Neuronal stem cell (in vitro differentiated cells): ENCODE results near the gene ZNF169.
"Not testable (repeated sequence)": the region's sequence is repeated elsewhere in the genome, so short reads cannot be mapped to it uniquely, and the experiment has no call there.

Source experiments
- DNase-seq: peaks from one replicate; pipeline ENCODE4 v3.0.0-alpha.2; 2013; ENCODE audit warnings: low spot score
- H2AFZ ChIP-seq: one replicate; pipeline ENCODE4 v1.6.1; 2013; ENCODE audit warnings: mild to moderate bottlenecking, low read length, inconsistent platforms
- H2AK5ac ChIP-seq: 2 replicates; pipeline ENCODE4 v1.6.1; 2013; ENCODE audit warnings: low read depth, mild to moderate bottlenecking, inconsistent platforms, low read length, moderate library complexity, mixed read lengths
- H2BK120ac ChIP-seq: 2 replicates; pipeline ENCODE4 v1.6.1; 2013; ENCODE audit warnings: low read depth, mild to moderate bottlenecking, inconsistent platforms, low read length, moderate library complexity, mixed read lengths
- H2BK12ac ChIP-seq: one replicate; pipeline ENCODE4 v1.6.1; 2013; ENCODE audit warnings: low read length, inconsistent platforms
- H2BK15ac ChIP-seq: 2 replicates; pipeline ENCODE4 v1.6.1; 2013; ENCODE audit warnings: mild to moderate bottlenecking, low read length, inconsistent platforms, mixed read lengths
- H2BK5ac ChIP-seq: one replicate; pipeline ENCODE4 v1.6.1; 2013; ENCODE audit warnings: inconsistent platforms, mild to moderate bottlenecking, low read length, moderate library complexity
- H3K14ac ChIP-seq: one replicate; pipeline ENCODE4 v1.6.1; 2013; ENCODE audit warnings: low read length, inconsistent platforms
- H3K18ac ChIP-seq: 2 replicates; pipeline ENCODE4 v1.6.1; 2013; ENCODE audit warnings: low read length, inconsistent platforms
- H3K23ac ChIP-seq: 2 replicates; pipeline ENCODE4 v1.6.1; 2013; ENCODE audit warnings: low read depth, mild to moderate bottlenecking, mixed read lengths, low read length, inconsistent platforms; ENCODE audit not compliant: poor library complexity
- H3K27ac ChIP-seq: replicated peaks from 3 replicates; pipeline ENCODE4 v1.5.1; 2013; ENCODE audit warnings: low read length, inconsistent platforms
- H3K27me3 ChIP-seq, 3 experiments: 2 replicates each; pipeline ENCODE4 v1.6.1; 2013; ENCODE audit warnings: low read length in 3 of 3, mild to moderate bottlenecking in 2 of 3, inconsistent platforms in 1 of 3, low read depth in 1 of 3, mixed read lengths in 1 of 3, moderate library complexity in 1 of 3; ENCODE audit not compliant: control insufficient read depth in 3 of 3, insufficient read depth in 3 of 3
- H3K36me3 ChIP-seq, 2 donors: replicated peaks in 1 of 2; 2 replicates each; pipeline ENCODE4 v1.6.1; 2013; ENCODE audit warnings: low read length in 2 of 2; ENCODE audit not compliant: control insufficient read depth in 2 of 2, insufficient read depth in 2 of 2
- H3K4ac ChIP-seq: 2 replicates; pipeline ENCODE4 v1.6.1; 2013; ENCODE audit warnings: inconsistent platforms, mild to moderate bottlenecking, low read length, moderate library complexity
- H3K4me1 ChIP-seq, 2 donors: 1 replicate in 1 of 2; 2 replicates in 1 of 2; pipeline ENCODE4 v1.6.1; 2013; ENCODE audit warnings: low read length in 2 of 2, low read depth in 1 of 2; ENCODE audit not compliant: control insufficient read depth in 2 of 2, insufficient read depth in 1 of 2
- H3K4me2 ChIP-seq: one replicate; pipeline ENCODE4 v1.6.1; 2013; ENCODE audit warnings: mild to moderate bottlenecking, low read length, inconsistent platforms; ENCODE audit not compliant: insufficient read depth, poor library complexity, severe bottlenecking
- H3K4me3 ChIP-seq, 2 donors: 2 replicates each; pipeline ENCODE4 v1.5.1; 2013; ENCODE audit warnings: low read length in 2 of 2, mild to moderate bottlenecking in 2 of 2, inconsistent platforms in 1 of 2, moderate library complexity in 1 of 2
- H3K79me1 ChIP-seq: one replicate; pipeline ENCODE4 v1.6.1; 2013; ENCODE audit warnings: low read depth, mild to moderate bottlenecking, inconsistent platforms, low read length, moderate library complexity
- H3K9ac ChIP-seq: one replicate; pipeline ENCODE4 v1.6.1; 2013; ENCODE audit warnings: mild to moderate bottlenecking, low read depth, low read length, inconsistent platforms; ENCODE audit not compliant: poor library complexity
- H3K9me3 ChIP-seq, 2 donors: replicated peaks in 1 of 2; 2 replicates each; pipeline versions ENCODE3 to v1.6.1; 2013; ENCODE audit warnings: low read length in 2 of 2, mild to moderate bottlenecking in 2 of 2, inconsistent platforms in 1 of 2, low read depth in 1 of 2, mixed read lengths in 1 of 2, moderate library complexity in 1 of 2; ENCODE audit not compliant: control insufficient read depth in 2 of 2, insufficient read depth in 1 of 2
- H4K8ac ChIP-seq: one replicate; pipeline ENCODE4 v1.6.1; 2013; ENCODE audit warnings: low read depth, mild to moderate bottlenecking, inconsistent platforms, low read length, moderate library complexity
- H4K91ac ChIP-seq: one replicate; pipeline ENCODE4 v1.6.1; 2013; ENCODE audit warnings: low read length, low read depth, mild to moderate bottlenecking, inconsistent platforms; ENCODE audit not compliant: poor library complexity
- WGBS, 2 donors: extraction: QIAGEN DNeasy Blood & Tissue Kit; methylation state at CpG; one replicate each; pipeline ENCODE4 v1.1.7; 2013; ENCODE audit warnings: missing lambda C conversion rate in 2 of 2, mixed read lengths in 1 of 2; ENCODE audit not compliant: insufficient read length in 2 of 2, insufficient replicate concordance in 1 of 2; ENCODE audit errors: extremely low coverage in 2 of 2; 5-methylcytosine and 5-hydroxymethylcytosine counted together

Gene ZNF169

DNA sequence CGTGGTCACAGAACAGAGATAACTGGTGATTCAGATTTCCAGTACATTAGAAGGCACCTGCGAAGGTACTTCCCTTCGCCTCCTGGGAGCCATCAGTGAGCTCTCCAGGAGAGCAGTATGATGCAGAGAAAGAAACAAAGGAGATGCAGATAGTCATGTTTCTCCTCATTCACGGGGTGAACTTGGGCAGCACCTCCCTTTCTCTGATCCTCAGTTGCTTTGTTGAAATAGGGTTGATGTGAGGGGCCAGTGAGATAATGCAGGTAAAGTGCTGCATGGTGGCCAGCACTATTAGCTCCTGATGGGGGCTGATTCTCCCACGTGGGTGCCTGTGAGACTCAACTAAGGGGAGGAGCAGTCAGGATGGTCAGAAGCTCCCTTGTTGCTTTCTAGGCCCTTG is 46.6 kb upstream of the ZNF169 start:
- H3K9me3 ChIP-seq, result peaks cover 0 to 2% of the 10 kb centered on the region in 2 donors
- H3K4me1 ChIP-seq, result no peaks in the 10 kb centered on the region
- no peak overlapping the region for H3K27ac ChIP-seq
- no peak for DNase-seq
- H3K36me3 ChIP-seq, result no peaks in the 10 kb centered on the region
- peaks cover 0 to 7% (median 0%) of the 10 kb centered on the region in 3 experiments for H3K27me3 ChIP-seq
- H3K14ac ChIP-seq, result no peak overlapping the region
- no peak overlapping the region for H3K9ac ChIP-seq
- H3K18ac ChIP-seq, result no peak overlapping the region
- no peaks in the 10 kb centered on the region for H3K79me1 ChIP-seq
- no peak overlapping the region for H4K91ac ChIP-seq
- H2BK120ac ChIP-seq, result no peak overlapping the region
- no CpG with 5 or more reads among the region's 5 CpGs for WGBS, 2 donors
- peak overlapping the region; percentile 23 for H2AFZ ChIP-seq
- no peak overlapping the region for H4K8ac ChIP-seq
- H2BK5ac ChIP-seq, result no peak overlapping the region
- H3K4me2 ChIP-seq, result no peak overlapping the region
- H2BK15ac ChIP-seq, result no peak overlapping the region
- H3K23ac ChIP-seq, result no peak overlapping the region
- no peak overlapping the region for H3K4me3 ChIP-seq
- no peak overlapping the region for H2AK5ac ChIP-seq
- no peak overlapping the region for H3K4ac ChIP-seq
- no peak overlapping the region for H2BK12ac ChIP-seq

DNA sequence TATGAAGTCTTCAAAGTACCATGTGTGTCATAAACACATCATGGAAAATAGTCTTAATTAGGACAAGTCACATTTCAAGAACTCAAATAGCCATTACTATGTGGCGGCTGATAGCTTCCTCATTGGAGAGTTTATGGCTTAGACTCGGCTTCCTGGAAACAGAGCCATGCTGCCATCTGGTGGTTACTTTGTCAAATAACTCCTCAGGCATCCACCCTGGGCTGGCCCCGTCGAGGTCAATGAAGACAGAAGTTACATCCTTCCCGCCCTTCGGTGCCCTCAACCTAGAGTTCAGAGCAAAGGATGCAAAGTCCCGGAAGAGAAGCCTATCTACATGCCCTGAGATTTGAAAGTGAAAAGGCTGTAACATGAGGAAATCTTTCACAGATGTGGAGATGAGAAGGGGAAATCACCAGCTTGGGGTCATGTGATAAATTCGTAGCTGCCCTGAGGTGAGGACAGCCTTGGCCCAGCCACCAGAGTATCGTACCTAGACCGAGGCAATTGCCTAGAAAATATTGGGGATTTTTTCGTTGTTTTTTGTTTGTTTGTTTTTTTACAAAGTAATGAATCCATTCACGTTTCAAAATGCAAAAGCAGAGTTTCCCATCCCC is 45.5 kb upstream of the ZNF169 start:
- Histone ChIP-seq H2BK120ac (no peak overlapping the region), H3K18ac (no peak overlapping the region), H3K4me3 (no peak overlapping the region), H3K9ac (no peak overlapping the region), H4K8ac (no peak overlapping the region), H3K36me3 (no peaks in the 10 kb centered on the region), H3K4ac (no peak overlapping the region), H3K23ac (no peak overlapping the region), H2BK5ac (no peak overlapping the region), H4K91ac (no peak overlapping the region), H2AK5ac (no peak overlapping the region), H2BK15ac (no peak overlapping the region), H2BK12ac (no peak overlapping the region), H3K14ac (no peak overlapping the region), H3K79me1 (no peaks in the 10 kb centered on the region), H3K9me3 (peaks cover 0 to 2% of the 10 kb centered on the region in 2 donors), H3K4me2 (no peak overlapping the region), H3K27ac (no peak overlapping the region), H3K27me3 (peaks cover 0 to 7% (median 0%) of the 10 kb centered on the region in 3 experiments), H2AFZ (peak overlapping the region; percentile 21), H3K4me1 (no peaks in the 10 kb centered on the region)
- DNase-seq, result peak; percentile 74
- WGBS, 2 donors, result no CpG with 5 or more reads among the region's 12 CpGs

- Histone ChIP-seq H2AK5ac (no peak overlapping the region), H2BK12ac (no peak overlapping the region), H3K18ac (no peak overlapping the region), H3K36me3 (no peaks in the 10 kb centered on the region), H2BK120ac (no peak overlapping the region), H4K91ac (no peak overlapping the region), H3K79me1 (no peaks in the 10 kb centered on the region), H3K23ac (no peak overlapping the region), H3K9me3 (no peaks in the 10 kb centered on the region), H3K27me3 (no peaks in the 10 kb centered on the region), H3K4me1 (no peaks in the 10 kb centered on the region), H3K4ac (no peak overlapping the region), H2AFZ (no peak overlapping the region), H3K27ac (no peak overlapping the region), H3K9ac (no peak overlapping the region), H3K4me2 (no peak overlapping the region), H3K4me3 (no peak overlapping the region), H4K8ac (no peak overlapping the region), H2BK15ac (no peak overlapping the region), H3K14ac (no peak overlapping the region), H2BK5ac (no peak overlapping the region)
- DNase-seq, result no peak
- no CpG with 5 or more reads among the region's 1 CpG for WGBS, 2 donors
These were observed 36.2 kb upstream of the ZNF169 start for GRCh38 chr9:94222870-94223269.

DNA sequence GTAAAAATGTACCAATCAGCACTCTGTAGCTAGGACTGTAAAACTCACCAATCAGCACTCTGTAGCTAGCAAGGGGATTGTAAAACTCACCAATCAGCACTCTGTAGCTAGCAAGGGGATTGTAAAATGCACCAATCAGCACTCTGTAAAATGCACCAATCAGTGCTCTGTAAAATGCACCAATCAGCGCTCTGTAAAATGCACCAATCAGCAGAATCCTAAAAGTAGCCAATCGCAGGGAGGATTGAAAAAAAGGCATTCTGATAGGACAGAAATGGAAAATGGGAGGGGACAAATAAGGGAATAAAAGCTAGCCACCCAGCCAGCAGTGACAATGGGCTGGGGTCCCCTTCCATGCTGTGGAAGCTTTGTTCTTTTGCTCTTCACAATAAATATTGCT is 33.7 kb upstream of the ZNF169 start:
- not testable (repeated sequence) for H3K36me3 ChIP-seq, H2AFZ ChIP-seq, H2BK120ac ChIP-seq, H3K9ac ChIP-seq, H3K4me1 ChIP-seq, H4K8ac ChIP-seq, H3K4me3 ChIP-seq, H4K91ac ChIP-seq, H3K4ac ChIP-seq, H2BK15ac ChIP-seq, H2AK5ac ChIP-seq, H3K27me3 ChIP-seq, H3K23ac ChIP-seq, H3K4me2 ChIP-seq, DNase-seq, H3K9me3 ChIP-seq, H3K14ac ChIP-seq, H3K18ac ChIP-seq, H2BK5ac ChIP-seq, H3K27ac ChIP-seq, H2BK12ac ChIP-seq, H3K79me1 ChIP-seq
- no CpG with 5 or more reads among the region's 2 CpGs for WGBS, 2 donors
